Choroid plexus epithelial cell (primary cell): ENCODE measurements around the gene KMT2C.
"Not testable (repeated sequence)": the region's sequence is repeated elsewhere in the genome, so short reads cannot be mapped to it uniquely, and the experiment has no call there.

ENCODE experiments used
- DNase-seq: peaks from one replicate; pipeline ENCODE4 v3.0.0-alpha.2; 2010; ENCODE audit warnings: low read depth
- H3K4me3 ChIP-seq: 2 replicates; pipeline ENCODE4 v1.5.1; 2011; ENCODE audit warnings: low read depth, mild to moderate bottlenecking, control low read depth, low read length, moderate library complexity
- TF ChIP-seq, protein P1 (sequence below): conservative IDR thresholded peaks from 2 replicates; pipeline ENCODE4 v1.5.1; 2011; ENCODE audit warnings: low read depth, mild to moderate bottlenecking, control low read depth, inconsistent platforms, low read length, moderate library complexity

KMT2C gene

DNA sequence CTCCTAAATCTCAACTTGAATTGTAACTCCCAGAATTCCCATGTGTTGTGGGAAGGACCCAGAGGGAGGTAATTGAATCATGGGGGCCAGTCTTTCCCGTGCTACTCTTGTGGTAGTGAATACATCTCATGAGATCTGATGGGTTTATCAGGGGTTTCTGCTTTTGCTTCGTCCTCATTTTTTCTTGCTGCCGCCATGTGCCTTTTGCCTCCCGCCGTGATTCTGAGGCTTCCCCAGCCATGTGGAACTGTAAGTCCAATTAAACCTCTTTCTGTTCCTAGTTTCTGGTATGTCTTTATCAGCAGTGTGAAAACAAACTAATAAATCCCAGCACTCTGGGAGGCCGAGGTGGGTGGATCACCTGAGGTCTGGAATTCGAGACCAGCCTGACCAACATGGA lies 33.8 kb upstream of the KMT2C start:
- H3K4me3 ChIP-seq, DNase-seq: not testable (repeated sequence)

DNA sequence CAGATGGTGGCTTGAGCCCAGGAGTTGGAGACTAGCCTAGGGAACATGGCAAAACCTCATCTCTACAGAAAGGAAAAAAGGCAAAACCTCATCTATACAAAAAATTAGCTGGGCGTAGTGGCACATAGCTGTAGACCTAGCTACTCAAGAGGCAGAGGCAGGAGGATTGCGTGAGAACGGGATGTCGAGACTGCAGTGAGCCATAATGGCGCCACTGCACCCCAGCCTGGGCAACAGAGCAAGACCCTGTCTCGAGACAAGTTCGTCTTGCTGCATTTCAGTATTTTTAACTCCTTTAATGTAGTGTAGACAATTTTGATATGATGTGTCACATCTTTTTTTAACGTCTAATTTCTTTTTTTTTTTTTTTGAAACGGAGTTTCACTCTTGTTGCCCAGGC lies 31.4 kb upstream of the KMT2C start:
- DNase-seq, result no peak
- TF ChIP-seq, protein P1, sequence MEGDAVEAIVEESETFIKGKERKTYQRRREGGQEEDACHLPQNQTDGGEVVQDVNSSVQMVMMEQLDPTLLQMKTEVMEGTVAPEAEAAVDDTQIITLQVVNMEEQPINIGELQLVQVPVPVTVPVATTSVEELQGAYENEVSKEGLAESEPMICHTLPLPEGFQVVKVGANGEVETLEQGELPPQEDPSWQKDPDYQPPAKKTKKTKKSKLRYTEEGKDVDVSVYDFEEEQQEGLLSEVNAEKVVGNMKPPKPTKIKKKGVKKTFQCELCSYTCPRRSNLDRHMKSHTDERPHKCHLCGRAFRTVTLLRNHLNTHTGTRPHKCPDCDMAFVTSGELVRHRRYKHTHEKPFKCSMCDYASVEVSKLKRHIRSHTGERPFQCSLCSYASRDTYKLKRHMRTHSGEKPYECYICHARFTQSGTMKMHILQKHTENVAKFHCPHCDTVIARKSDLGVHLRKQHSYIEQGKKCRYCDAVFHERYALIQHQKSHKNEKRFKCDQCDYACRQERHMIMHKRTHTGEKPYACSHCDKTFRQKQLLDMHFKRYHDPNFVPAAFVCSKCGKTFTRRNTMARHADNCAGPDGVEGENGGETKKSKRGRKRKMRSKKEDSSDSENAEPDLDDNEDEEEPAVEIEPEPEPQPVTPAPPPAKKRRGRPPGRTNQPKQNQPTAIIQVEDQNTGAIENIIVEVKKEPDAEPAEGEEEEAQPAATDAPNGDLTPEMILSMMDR, result no peak
- no peak overlapping the region for H3K4me3 ChIP-seq

DNA sequence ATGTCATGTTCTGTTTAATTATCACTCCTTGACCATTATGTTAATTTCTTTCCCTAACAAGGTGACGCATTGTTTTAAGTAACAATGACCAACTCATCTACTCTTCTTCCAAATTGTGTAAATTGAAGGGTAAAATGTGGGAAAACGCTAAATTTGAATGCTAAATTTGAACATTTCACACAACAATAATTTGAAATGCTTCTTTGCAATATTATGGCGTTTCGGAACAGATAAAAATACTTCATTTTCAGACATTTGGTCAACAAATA lies 29.2 kb upstream of the KMT2C start:
- TF ChIP-seq, protein P1, result no peak
- H3K4me3 ChIP-seq, result peak overlapping the region; percentile 81
- DNase-seq, result no peak

DNA sequence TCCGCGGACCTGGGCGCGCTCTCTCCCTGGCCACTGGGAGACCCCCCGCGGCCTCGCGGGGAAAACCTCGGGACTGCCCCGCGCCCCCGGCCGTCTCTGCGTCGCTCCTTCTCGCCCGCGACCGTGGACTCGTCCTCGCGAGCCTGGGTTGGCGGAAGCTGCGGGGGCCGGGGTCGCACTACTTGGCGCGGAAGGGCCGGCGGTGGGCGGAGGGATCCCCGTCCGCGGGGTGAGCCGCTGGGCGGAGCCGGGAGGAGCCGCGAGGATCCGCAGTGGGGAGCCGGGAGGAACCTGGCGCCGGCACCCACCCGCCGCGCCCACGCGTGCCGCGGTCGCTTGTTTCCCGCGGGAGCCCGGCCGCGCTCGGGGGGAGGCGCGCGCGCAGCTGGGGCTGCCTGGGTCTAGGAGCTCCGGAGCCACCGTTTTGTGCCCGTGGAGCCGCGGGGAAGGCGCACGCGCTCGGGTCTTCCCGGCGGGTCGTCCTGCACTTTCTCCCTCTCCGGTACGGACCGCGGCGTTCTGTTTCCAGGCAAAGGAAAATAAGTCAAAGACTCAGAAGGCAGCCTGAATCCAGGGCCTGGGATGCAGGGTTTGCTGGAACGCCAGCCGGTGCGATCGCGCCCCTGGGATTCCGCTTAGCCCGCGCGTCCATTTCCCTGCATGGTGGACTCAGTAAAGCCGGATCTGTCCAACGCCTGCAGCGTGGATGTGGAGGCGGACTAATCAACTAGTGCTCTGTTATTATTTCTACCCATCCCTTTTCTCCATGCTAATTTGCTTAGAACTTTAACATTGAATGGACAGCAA lies 28.7 kb upstream of the KMT2C start:
- peak; percentile 86 for DNase-seq
- H3K4me3 ChIP-seq, result peak overlapping the region; percentile 81
- TF ChIP-seq, protein P1, result no peak

DNA sequence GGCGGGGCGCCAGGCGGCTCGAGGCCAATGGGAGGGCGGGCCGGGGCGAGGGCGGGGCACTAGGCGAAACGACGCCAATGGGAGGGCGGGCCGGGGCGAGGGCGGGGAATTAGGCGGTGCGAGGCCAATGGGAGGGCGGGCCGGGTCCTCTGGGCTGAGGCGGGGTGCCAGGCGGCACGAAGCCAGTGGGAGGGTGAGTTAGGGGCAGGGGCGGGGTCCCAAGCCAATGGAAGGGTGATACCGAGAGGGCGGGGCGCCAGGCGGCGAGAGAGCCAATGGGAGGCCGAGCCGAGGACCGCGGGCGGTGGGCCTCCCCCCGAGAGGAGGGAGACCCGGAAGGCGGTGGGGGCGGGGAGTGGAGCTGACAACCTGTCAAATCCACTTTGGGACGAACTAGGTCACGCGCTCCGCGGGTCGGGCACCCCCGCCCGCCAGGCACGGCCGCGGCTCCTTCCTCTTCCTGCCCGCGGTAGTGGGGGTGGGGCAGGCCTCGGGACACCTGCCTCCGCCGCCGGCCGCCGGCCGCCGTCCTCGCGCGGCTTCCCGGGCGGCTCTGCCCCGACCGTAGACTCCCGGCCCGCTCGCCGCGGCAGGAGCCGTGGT lies 28.0 kb upstream of the KMT2C start:
- peak; percentile 100 for DNase-seq
- peak overlapping the region; percentile 81 for H3K4me3 ChIP-seq
- TF ChIP-seq, protein P1, result no peak

DNA sequence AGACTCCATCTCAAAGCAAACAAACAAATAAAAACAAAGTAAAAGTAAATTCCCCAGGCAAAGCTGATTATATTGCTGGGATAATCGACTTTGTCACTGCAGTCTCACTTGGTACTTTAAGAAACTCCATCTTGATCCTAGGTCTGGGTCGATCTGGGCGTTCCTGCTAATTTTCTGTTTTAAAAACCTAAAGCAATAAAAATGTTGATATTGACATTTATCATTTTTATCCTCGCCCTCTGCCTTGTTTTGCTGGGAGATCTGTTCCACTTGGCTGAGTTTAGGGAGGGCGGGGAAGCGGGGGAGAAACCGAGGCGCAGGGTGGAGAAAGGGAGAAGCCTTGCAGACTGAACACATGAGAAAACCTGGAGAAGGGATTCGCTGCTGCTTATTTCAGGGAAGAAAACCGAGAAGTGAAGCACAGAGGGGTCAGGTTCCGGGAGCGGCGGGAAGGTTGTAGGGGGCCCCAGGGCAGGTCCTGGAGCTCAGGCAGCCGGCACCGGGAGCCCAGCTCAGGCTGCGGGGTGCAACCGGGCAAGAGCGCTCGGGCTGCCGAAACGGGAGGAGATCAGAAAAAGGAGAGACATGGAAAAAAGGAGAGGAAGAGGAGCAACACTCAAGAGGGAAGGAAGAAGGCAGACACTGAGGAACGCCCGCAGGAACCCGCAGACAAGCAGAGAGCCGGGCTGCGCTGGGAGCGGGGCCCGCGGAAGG lies 27.3 kb upstream of the KMT2C start:
- peak; percentile 68 for DNase-seq
- TF ChIP-seq, protein P1, result no peak
- H3K4me3 ChIP-seq, result peak overlapping the region; percentile 76

DNA sequence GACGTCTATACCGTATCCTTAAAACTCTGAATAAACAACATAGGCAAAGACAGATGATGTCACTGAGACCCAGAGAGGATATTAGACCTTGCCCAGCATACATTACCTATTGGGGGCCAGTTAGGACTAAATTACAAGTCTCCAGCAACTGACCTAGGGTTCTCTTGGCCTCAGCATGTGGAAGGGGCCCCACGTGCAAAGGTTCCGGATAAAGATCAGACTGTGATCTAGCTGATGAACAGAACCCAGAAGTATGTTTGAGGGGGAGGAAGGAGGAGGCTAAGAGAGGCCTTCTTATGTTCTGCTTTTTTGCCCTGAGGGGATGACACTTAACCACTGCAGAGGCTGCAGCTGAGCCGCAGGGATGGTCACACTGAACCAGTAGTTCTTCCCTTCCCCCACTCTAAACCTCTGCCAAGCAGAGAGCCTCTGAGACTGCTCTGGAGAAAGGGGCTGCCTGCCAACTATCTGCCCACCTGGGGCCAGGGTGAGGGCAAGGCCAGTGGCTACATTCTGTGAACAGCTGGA lies 24.0 kb upstream of the KMT2C start:
- DNase-seq, result peak; percentile 41
- H3K4me3 ChIP-seq, result no peak overlapping the region

More for the DNA sequence above, 24.0 kb upstream of the KMT2C start:
- TF ChIP-seq, protein P1, result no peak
